Erythroblast (primary cell): ENCODE results near the gene KCNE3.

Experiments used
- GATA1 ChIP-seq: IDR thresholded peaks from 2 replicates; pipeline ENCODE4 v1.6.1; 2011; ENCODE audit warnings: low read depth, mild to moderate bottlenecking, control low read depth, low read length, moderate library complexity
- POLR2A ChIP-seq: IDR thresholded peaks from 2 replicates; pipeline ENCODE4 v1.6.1; 2011; ENCODE audit warnings: mild to moderate bottlenecking, low read length

GRCh38 chr11:74478877-74479731 is 11.8 kb upstream of the KCNE3 start:
- TF ChIP-seq POLR2A (no peak), GATA1 (no peak)
